Stimulated activated CD4-positive, alpha-beta T cell treated with anti-CD3 and anti-CD28 coated beads, Interleukin-2, amount 100 ng/mL, for 4 hours (primary cell): ENCODE results near the gene ESD.
"Not testable (repeated sequence)": the region's sequence is repeated elsewhere in the genome, so short reads cannot be mapped to it uniquely, and the experiment has no call there.

Experiments used
- DNase-seq: peaks from one replicate; pipeline ENCODE4 v3.0.0-alpha.2; 2020; ENCODE audit warnings: low read depth

The ESD gene

GRCh38 chr13:46795321-46795720 lies 1.6 kb downstream of the ESD start:
- DNase-seq = no peak

- no peak for DNase-seq
Measured at GRCh38 chr13:46783504-46783903, 13.5 kb downstream of the ESD start.

- no peak for DNase-seq
Measured at GRCh38 chr13:46782691-46783090, 14.3 kb downstream of the ESD start.

- DNase-seq = no peak
Measured at GRCh38 chr13:46782066-46782465, 14.9 kb downstream of the ESD start.

GRCh38 chr13:46778890-46779289 lies 18.1 kb downstream of the ESD start:
- no peak for DNase-seq

- no peak for DNase-seq
Measured at GRCh38 chr13:46778095-46778494, 18.9 kb downstream of the ESD start.

GRCh38 chr13:46775385-46776107 lies 21.4 kb downstream of the ESD start:
- no peak for DNase-seq

- DNase-seq = no peak
Measured at GRCh38 chr13:46773541-46773940, 23.4 kb downstream of the ESD start.

- no peak for DNase-seq
Measured at GRCh38 chr13:46771693-46772092, 25.3 kb downstream of the ESD start.

GRCh38 chr13:46769925-46770324 lies 27.0 kb downstream of the ESD start:
- DNase-seq = not testable (repeated sequence)

- no peak for DNase-seq
Measured at GRCh38 chr13:46761866-46762265, 35.1 kb downstream of the ESD start.

GRCh38 chr13:46761174-46761573 lies 35.8 kb downstream of the ESD start:
- DNase-seq = no peak

- no peak for DNase-seq
Measured at GRCh38 chr13:46759846-46760245, 37.1 kb downstream of the ESD start.

GRCh38 chr13:46757640-46758039 lies 39.3 kb downstream of the ESD start:
- no peak for DNase-seq

- DNase-seq = no peak
Measured at GRCh38 chr13:46756977-46757376, 40.0 kb downstream of the ESD start.

- not testable (repeated sequence) for DNase-seq
Measured at GRCh38 chr13:46755508-46755907, 41.5 kb downstream of the ESD start.

GRCh38 chr13:46754812-46755211 lies 42.1 kb downstream of the ESD start:
- DNase-seq = no peak

- DNase-seq = no peak
Measured at GRCh38 chr13:46753917-46754316, 43.0 kb downstream of the ESD start.

GRCh38 chr13:46753137-46753536 lies 43.8 kb downstream of the ESD start:
- DNase-seq = no peak

- DNase-seq = peak; percentile 1
Measured at GRCh38 chr13:46751811-46752635, 44.9 kb downstream of the ESD start.

GRCh38 chr13:46749951-46750350 lies 47.0 kb downstream of the ESD start:
- no peak for DNase-seq

- no peak for DNase-seq
Measured at GRCh38 chr13:46748300-46748699, 48.7 kb downstream of the ESD start.

GRCh38 chr13:46747031-46747820 lies 49.7 kb downstream of the ESD start:
- DNase-seq = no peak
